Neural cell (in vitro differentiated cells): ENCODE results near the gene SV2B. TPM values are rescaled to one million over a fixed set of nuclear protein-coding genes. Genes with fewer than 3 reads are reported as not detected.

Source experiments
- H2AFZ ChIP-seq: fragments of 200-600, 300-800 bp; sonication (generic), shearing (Covaris generic); 2 replicates; pipeline ENCODE4 v1.6.0; 2014; ENCODE audit warnings: low read depth, mild to moderate bottlenecking, antibody characterized with exemption, low read length, moderate library complexity
- H3F3A ChIP-seq: fragments of 200-600 bp; shearing (Covaris generic); 2 replicates; pipeline ENCODE4 v1.6.1; 2016; ENCODE audit warnings: mild to moderate bottlenecking, moderate library complexity, mixed read lengths, antibody characterized with exemption, low read length; ENCODE audit not compliant: insufficient read depth, poor library complexity, severe bottlenecking
- H3K27ac ChIP-seq: fragments of 200-600, 300-800 bp; sonication (generic), shearing (Covaris generic); 2 replicates; pipeline ENCODE4 v1.5.1; 2014; ENCODE audit warnings: mild to moderate bottlenecking, low read length, moderate library complexity
- H3K27me3 ChIP-seq: fragments of 300-800, 200-600 bp; sonication (generic), shearing (Covaris generic); 2 replicates; pipeline ENCODE4 v1.6.0; 2014; ENCODE audit warnings: mild to moderate bottlenecking, low read depth, low read length, moderate library complexity; ENCODE audit not compliant: insufficient read depth
- H3K36me3 ChIP-seq: fragments of 300-800, 200-600 bp; sonication (generic), shearing (Covaris generic); 2 replicates; pipeline ENCODE4 v1.5.1; 2014; ENCODE audit warnings: mild to moderate bottlenecking, antibody characterized with exemption, low read length, moderate library complexity; ENCODE audit not compliant: insufficient read depth
- H3K4me2 ChIP-seq: fragments of 300-800, 200-600 bp; sonication (generic), shearing (Covaris generic); 2 replicates; pipeline ENCODE4 v1.6.0; 2014; ENCODE audit warnings: mild to moderate bottlenecking, low read length
- H3K4me3 ChIP-seq: fragments of 300-800, 200-600 bp; sonication (generic), shearing (Covaris generic); 2 replicates; pipeline ENCODE4 v1.5.1; 2014; ENCODE audit warnings: mild to moderate bottlenecking, low read length, moderate library complexity
- H3K79me2 ChIP-seq: fragments of 200-600 bp; shearing (Covaris generic); replicated peaks from 2 replicates; pipeline ENCODE4 v1.6.0; 2014; ENCODE audit warnings: mild to moderate bottlenecking, low read length, moderate library complexity; ENCODE audit not compliant: insufficient read depth
- H3K9ac ChIP-seq: fragments of 300-800, 200-600 bp; sonication (generic), shearing (Covaris generic); 2 replicates; pipeline ENCODE4 v1.6.1; 2016; ENCODE audit warnings: mild to moderate bottlenecking, low read length, mixed read lengths
- H3K9me2 ChIP-seq: fragments of 200-600 bp; shearing (Covaris generic); 2 replicates; pipeline ENCODE4 v1.6.1; 2016; ENCODE audit warnings: mild to moderate bottlenecking, low read length, mixed read lengths; ENCODE audit not compliant: insufficient read depth
- H3K9me3 ChIP-seq: fragments of 200-600, 300-800 bp; sonication (generic), shearing (Covaris generic); 2 replicates; pipeline ENCODE4 v1.6.1; 2016; ENCODE audit warnings: mild to moderate bottlenecking, mixed run types, low read length, moderate library complexity, mixed read lengths
- H4K20me1 ChIP-seq: fragments of 200-600 bp; shearing (Covaris generic); 2 replicates; pipeline ENCODE4 v1.6.1; 2016; ENCODE audit warnings: mild to moderate bottlenecking, mixed run types; ENCODE audit not compliant: insufficient read depth
- CTCF ChIP-seq: fragments of 450-650 bp; IDR thresholded peaks from 2 replicates; pipeline ENCODE4 v1.5.1; 2014; ENCODE audit warnings: antibody characterized with exemption, mild to moderate bottlenecking, moderate library complexity; ENCODE audit not compliant: poor library complexity, severe bottlenecking
- EP300 ChIP-seq: fragments of 450-650 bp; conservative IDR thresholded peaks from 2 replicates; pipeline ENCODE4 v1.6.1; 2014; ENCODE audit warnings: antibody characterized with exemption, mild to moderate bottlenecking, moderate library complexity; ENCODE audit not compliant: poor library complexity, severe bottlenecking
- EZH2 ChIP-seq: fragments of 200-600, 300-800 bp; shearing (Covaris generic), sonication (generic); IDR thresholded peaks from 2 replicates; pipeline ENCODE4 v1.6.1; 2014; ENCODE audit warnings: antibody characterized with exemption, low read length, borderline replicate concordance, mild to moderate bottlenecking; ENCODE audit not compliant: insufficient read depth, poor library complexity, severe bottlenecking
- MXI1 ChIP-seq: fragments of 450-650 bp; conservative IDR thresholded peaks from 2 replicates; pipeline ENCODE4 v1.6.1; 2014; ENCODE audit warnings: antibody characterized with exemption, mild to moderate bottlenecking; ENCODE audit not compliant: poor library complexity, severe bottlenecking
- POLR2AphosphoS5 ChIP-seq: IDR thresholded peaks from 2 replicates; pipeline ENCODE4 v1.6.1; 2012
- RAD21 ChIP-seq: fragments of 450-650 bp; conservative IDR thresholded peaks from 2 replicates; pipeline ENCODE4 v1.6.1; 2014; ENCODE audit warnings: antibody characterized with exemption, mild to moderate bottlenecking, moderate library complexity
- SMC3 ChIP-seq: fragments of 450-650 bp; conservative IDR thresholded peaks from 2 replicates; pipeline ENCODE4 v1.6.1; 2014; ENCODE audit warnings: antibody characterized with exemption, mild to moderate bottlenecking, moderate library complexity; ENCODE audit not compliant: poor library complexity
- TAF1 ChIP-seq: IDR thresholded peaks from 2 replicates; pipeline ENCODE4 v1.6.1; 2012; ENCODE audit warnings: low read depth
- polyA plus RNA-seq: library from polyadenylated mRNA; depleted of rRNA; stranded (reverse); fragments of >200 nt; gene quantifications from 2 replicates; pipeline ENCODE4 v1.2.3, GENCODE V29; 2014
- TF ChIP-seq, protein P1 (sequence below): IDR thresholded peaks from 2 replicates; pipeline ENCODE4 v1.6.1; 2012; ENCODE audit warnings: borderline replicate concordance

Gene SV2B
- polyA plus RNA-seq, 1 donor from 2014 or later = 0.38 TPM

- TF ChIP-seq POLR2AphosphoS5 = no peak
- no peak for TF ChIP-seq MXI1
- no peak for TF ChIP-seq TAF1
- no peak for TF ChIP-seq RAD21
- no peak for TF ChIP-seq CTCF
- TF ChIP-seq, protein P1, sequence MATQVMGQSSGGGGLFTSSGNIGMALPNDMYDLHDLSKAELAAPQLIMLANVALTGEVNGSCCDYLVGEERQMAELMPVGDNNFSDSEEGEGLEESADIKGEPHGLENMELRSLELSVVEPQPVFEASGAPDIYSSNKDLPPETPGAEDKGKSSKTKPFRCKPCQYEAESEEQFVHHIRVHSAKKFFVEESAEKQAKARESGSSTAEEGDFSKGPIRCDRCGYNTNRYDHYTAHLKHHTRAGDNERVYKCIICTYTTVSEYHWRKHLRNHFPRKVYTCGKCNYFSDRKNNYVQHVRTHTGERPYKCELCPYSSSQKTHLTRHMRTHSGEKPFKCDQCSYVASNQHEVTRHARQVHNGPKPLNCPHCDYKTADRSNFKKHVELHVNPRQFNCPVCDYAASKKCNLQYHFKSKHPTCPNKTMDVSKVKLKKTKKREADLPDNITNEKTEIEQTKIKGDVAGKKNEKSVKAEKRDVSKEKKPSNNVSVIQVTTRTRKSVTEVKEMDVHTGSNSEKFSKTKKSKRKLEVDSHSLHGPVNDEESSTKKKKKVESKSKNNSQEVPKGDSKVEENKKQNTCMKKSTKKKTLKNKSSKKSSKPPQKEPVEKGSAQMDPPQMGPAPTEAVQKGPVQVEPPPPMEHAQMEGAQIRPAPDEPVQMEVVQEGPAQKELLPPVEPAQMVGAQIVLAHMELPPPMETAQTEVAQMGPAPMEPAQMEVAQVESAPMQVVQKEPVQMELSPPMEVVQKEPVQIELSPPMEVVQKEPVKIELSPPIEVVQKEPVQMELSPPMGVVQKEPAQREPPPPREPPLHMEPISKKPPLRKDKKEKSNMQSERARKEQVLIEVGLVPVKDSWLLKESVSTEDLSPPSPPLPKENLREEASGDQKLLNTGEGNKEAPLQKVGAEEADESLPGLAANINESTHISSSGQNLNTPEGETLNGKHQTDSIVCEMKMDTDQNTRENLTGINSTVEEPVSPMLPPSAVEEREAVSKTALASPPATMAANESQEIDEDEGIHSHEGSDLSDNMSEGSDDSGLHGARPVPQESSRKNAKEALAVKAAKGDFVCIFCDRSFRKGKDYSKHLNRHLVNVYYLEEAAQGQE = no peak
- TF ChIP-seq EZH2 = no peak
- TF ChIP-seq SMC3 = no peak
- no peak for TF ChIP-seq EP300
- H3K9me3 ChIP-seq = no peaks in the 10 kb centered on the region
- no peak overlapping the region for H3K4me2 ChIP-seq
- no peaks in the 10 kb centered on the region for H3K27me3 ChIP-seq
- no peaks in the 10 kb centered on the region for H3K36me3 ChIP-seq
- no peak overlapping the region for H3K4me3 ChIP-seq
- no peaks in the 10 kb centered on the region for H4K20me1 ChIP-seq
- H3K9ac ChIP-seq = no peak overlapping the region
- H2AFZ ChIP-seq = no peak overlapping the region
- H3K9me2 ChIP-seq = no peaks in the 10 kb centered on the region
- H3F3A ChIP-seq = no peaks in the 10 kb centered on the region
- no peaks in the 10 kb centered on the region for H3K79me2 ChIP-seq
- H3K27ac ChIP-seq = peak overlapping the region; percentile 38
Observed at GRCh38 chr15:91193378-91193720, 93.3 kb downstream of the SV2B start.

DNA sequence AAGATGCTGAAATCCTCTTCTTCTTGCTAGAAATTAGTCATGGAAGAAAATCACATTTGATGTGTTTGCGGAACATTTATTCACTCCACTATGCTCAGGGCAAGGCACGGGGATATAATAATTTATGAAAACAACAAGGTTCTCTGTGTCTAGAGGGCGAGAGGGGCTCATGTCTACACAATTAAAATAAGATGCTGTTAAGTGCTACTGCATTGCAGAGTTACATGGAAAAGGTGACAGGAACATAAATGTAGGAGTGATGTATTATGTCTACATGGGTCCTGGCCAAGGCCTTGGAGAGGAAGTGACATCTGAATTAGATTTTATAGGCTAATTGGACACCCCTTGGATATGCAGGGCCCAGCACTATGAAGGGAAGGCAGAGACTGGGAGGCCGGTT lies 96.1 kb downstream of the SV2B start:
- no peaks in the 10 kb centered on the region for H3K36me3 ChIP-seq
- H3K79me2 ChIP-seq = no peaks in the 10 kb centered on the region
- H3F3A ChIP-seq = no peaks in the 10 kb centered on the region
- H3K27me3 ChIP-seq = no peaks in the 10 kb centered on the region
- H3K4me3 ChIP-seq = no peak overlapping the region
- no peak overlapping the region for H2AFZ ChIP-seq
- H4K20me1 ChIP-seq = no peaks in the 10 kb centered on the region
- no peak overlapping the region for H3K9ac ChIP-seq
- no peaks in the 10 kb centered on the region for H3K9me2 ChIP-seq
- TF ChIP-seq EP300 (no peak), EZH2 (no peak), POLR2AphosphoS5 (no peak), SMC3 (no peak), RAD21 (no peak), TAF1 (no peak), MXI1 (no peak), CTCF (no peak)
- TF ChIP-seq, protein P1 = no peak
- H3K4me2 ChIP-seq = no peak overlapping the region
- no peaks in the 10 kb centered on the region for H3K9me3 ChIP-seq
- H3K27ac ChIP-seq = no peak overlapping the region
